ENCODE data around the gene CORO1A.
"Not testable (repeated sequence)": the region's sequence is repeated elsewhere in the genome, so short reads cannot be mapped to it uniquely, and the experiment has no call there.

Gene CORO1A

GRCh38 chr16:30197001-30197400 lies 13.6 kb downstream of the CORO1A start:
- ATAC-seq: not testable (repeated sequence)

DNA sequence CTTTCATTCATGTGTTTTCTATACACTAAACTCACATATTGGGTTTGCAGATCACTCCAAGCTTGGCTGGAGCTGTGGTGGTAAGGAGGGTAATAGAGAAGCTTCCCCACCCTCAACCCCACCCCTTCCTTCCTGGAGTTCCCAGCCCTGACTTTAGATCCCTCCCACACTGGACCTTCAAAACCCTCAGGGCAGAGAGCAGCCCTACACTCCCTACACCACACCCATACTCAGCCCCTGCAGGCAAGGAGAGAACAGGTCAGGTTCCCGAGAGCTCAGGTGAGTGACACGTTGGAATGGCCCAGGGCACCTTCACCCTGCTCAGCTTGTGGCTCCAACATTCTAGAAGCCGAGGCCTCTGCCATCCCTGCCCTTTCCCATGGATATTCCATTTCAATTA lies 15.6 kb downstream of the CORO1A start, which contains the start of gene SULT1A3:
SULT1A3 (plus strand) TSS at position 207 of the 400 bp plus-strand sequence. CDS start 1,474 bp downstream, outside the sequence.
- ATAC-seq: not testable (repeated sequence)

GRCh38 chr16:30199608-30200343 lies 16.4 kb downstream of the CORO1A start:
- ATAC-seq: peak; percentile 50

DNA sequence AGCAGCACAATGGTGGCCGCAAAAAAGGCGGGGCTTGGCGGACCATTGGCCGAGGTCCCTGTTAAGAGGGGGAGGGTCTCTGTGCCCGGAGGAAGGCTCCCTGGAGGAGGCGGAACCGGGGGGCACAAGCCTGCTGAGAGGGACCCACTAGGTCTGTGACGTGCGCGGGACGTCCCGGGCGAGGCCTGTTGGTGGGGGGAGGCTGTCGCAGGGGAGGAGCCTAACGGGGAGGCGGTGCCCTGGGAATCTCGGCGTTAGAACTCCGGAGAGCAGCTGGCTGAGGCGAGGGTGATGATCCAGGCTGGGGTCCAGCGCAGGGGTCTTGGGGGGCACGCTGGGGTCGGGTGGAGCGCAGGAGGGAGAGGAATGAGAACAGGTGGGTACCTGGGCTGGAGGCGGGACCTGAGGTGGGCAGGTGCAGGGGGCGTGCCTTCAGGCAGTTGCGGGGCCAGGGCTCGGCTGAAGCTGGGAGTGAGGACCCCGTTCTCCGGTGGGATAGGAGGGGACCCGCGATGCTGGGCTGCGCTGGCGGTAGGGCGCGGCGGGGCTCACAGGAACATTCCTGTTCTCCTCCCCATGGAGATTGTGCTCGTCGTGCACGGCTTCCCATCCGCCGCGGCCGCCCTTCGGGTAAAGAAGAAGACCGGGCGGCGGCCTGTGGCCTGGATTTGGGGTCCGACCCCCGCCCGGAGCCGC lies 22.3 kb downstream of the CORO1A start:
- ATAC-seq: peak; percentile 77

GRCh38 chr16:30206252-30206651 lies 22.9 kb downstream of the CORO1A start:
- peak; percentile 46 for ATAC-seq

GRCh38 chr16:30207063-30207704 lies 23.8 kb downstream of the CORO1A start:
- ATAC-seq: peak; percentile 54
- TF ChIP-seq, protein P1, sequence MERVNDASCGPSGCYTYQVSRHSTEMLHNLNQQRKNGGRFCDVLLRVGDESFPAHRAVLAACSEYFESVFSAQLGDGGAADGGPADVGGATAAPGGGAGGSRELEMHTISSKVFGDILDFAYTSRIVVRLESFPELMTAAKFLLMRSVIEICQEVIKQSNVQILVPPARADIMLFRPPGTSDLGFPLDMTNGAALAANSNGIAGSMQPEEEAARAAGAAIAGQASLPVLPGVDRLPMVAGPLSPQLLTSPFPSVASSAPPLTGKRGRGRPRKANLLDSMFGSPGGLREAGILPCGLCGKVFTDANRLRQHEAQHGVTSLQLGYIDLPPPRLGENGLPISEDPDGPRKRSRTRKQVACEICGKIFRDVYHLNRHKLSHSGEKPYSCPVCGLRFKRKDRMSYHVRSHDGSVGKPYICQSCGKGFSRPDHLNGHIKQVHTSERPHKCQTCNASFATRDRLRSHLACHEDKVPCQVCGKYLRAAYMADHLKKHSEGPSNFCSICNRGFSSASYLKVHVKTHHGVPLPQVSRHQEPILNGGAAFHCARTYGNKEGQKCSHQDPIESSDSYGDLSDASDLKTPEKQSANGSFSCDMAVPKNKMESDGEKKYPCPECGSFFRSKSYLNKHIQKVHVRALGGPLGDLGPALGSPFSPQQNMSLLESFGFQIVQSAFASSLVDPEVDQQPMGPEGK (CRISPR knock-in tag; IDR thresholded peaks at IDR 0.05; ENCODE audit: borderline replicate concordance): 0 out of 2 replicates have a peak, but pooled peaks have one; percentile 25

DNA sequence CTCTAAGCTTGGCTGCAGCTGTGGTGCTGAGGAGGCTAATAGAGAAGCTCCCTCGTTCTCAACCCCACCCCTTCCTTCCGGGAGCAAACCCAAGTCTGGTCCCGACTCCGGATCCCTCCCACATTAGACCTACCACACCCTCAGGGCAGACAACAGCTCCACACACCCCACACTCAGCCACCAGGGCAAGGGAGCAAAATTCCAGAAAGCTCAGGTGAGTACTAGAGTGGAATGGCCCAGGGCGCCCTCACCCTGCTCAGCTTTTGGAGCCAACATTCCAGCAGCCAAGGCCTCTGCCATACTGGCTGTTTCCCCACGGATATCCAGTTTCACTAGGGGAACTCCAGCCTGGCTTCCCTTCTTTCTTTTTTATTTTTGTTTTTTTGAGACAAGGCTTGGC lies 25.6 kb downstream of the CORO1A start:
- not testable (repeated sequence) for ATAC-seq

GRCh38 chr16:30211414-30211813 lies 28.0 kb downstream of the CORO1A start:
- ATAC-seq: not testable (repeated sequence)

- ATAC-seq: not testable (repeated sequence)
Measured at GRCh38 chr16:30217082-30217481, 33.7 kb downstream of the CORO1A start.

Measured in SK-N-SH treated with all-trans-retinoic acid at 6 μM for 48 hours (cell line).